NCI-H2196 treated with DMSO at 0.1 percent for 48 hours (cell line): ENCODE measurements around the gene SERPINA7.
"Not testable (repeated sequence)": the region's sequence is repeated elsewhere in the genome, so short reads cannot be mapped to it uniquely, and the experiment has no call there.

Source experiments
- DNase-seq: peaks from one replicate; lab custom pipeline; 2025; ENCODE audit not compliant: unreplicated experiment; lab: John Stamatoyannopoulos, UW

SERPINA7 gene, protein sequence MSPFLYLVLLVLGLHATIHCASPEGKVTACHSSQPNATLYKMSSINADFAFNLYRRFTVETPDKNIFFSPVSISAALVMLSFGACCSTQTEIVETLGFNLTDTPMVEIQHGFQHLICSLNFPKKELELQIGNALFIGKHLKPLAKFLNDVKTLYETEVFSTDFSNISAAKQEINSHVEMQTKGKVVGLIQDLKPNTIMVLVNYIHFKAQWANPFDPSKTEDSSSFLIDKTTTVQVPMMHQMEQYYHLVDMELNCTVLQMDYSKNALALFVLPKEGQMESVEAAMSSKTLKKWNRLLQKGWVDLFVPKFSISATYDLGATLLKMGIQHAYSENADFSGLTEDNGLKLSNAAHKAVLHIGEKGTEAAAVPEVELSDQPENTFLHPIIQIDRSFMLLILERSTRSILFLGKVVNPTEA

GRCh38 chrX:106038625-106039024, at the start of gene SERPINA7:
Gene SERPINA7 (minus strand): TSS chrX:106038727. CDS start chrX:106037058, 1,669 bp downstream.
- DNase-seq: no peak

DNA sequence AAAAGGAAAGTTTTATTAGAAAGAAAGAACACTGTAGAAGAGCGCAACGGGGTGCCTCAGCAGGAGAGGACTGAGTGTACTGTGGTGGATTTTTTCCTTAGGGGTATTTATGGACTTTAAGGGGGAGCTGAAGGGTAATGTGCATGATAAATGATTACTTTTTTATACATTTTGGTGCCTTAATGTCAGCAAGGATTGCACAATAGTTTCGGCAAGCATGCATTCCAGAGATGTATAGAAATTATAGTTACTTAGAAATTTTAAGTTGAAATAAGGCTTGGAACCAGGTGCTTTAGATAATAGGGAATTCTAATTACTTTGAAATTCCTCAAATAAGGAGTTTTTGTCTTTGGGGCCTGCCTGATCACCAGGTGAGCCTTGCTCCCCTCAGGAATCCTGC, 30.5 kb upstream of the SERPINA7 start:
- DNase-seq: no peak

DNA sequence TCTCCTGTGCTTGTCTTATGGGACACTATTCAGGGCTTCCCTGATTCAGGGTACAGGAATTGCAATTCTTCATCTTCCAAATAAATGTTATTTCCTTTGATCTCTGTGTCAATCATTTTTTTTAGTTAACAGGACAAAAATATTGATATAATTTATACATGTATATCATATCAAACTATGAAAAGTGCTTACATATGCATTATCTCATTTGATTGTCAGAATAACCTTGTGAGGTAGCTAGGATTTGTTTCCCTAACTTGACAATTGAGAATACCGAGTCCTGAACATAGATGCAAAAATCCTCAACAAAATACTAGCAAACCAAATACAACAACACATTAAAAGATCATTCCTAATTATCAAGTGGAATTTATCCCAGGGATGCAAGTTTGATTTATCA, 11.5 kb upstream of the SERPINA7 start:
- DNase-seq: no peak

DNA sequence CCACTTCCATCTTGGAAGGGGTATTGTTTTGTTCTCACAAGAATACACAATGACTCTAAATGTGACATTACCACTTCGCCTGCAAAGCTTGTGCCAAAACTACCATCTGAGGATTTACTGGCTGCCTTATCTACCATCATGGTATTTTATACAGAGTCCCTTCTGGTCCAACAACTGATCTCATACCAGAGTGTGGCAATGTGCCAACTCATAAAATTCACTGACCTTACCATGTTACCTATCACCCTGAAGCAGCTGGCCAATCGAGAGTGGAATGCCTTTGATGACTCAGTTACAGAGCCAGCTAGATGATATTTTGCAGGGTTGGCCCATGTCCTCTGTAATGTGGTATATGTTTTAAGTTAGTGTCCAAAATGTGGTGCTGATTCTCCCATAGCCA, 3.8 kb upstream of the SERPINA7 start:
- DNase-seq: no peak

GRCh38 chrX:106040861-106041260, 2.3 kb upstream of the SERPINA7 start:
- DNase-seq: no peak

- DNase-seq: no peak
Measured at GRCh38 chrX:106039920-106040319, 1.4 kb upstream of the SERPINA7 start.

DNA sequence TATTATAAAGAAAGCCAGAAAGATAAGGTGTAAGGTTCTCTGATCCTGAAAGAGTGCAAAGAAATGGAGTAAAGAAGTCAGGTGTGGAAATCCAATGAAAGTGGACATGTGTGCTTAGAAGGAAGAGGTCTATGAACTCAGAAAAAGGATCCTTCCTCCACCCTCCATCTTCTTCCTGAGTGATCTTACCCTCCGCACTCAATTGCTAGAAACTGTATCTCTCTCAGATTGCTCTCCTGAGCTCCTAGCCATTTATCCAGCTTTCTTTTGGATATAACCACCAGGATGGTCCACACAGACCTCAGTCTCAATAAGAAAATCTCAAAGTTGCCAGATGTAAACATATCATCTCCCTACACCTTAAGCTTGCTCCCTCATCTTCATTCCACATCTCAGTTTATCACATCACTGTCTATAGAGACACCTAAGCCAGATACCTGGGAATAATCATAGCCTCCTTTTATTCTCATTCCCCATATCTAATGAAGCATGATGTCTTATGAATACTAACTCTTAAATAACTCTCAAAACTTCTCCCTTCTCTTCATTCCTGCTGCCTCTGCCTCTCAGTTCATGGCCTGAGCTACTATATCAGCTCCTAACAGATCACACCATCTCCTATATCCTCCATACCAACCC, 573 bp downstream of the SERPINA7 start:
- no peak for DNase-seq

DNA sequence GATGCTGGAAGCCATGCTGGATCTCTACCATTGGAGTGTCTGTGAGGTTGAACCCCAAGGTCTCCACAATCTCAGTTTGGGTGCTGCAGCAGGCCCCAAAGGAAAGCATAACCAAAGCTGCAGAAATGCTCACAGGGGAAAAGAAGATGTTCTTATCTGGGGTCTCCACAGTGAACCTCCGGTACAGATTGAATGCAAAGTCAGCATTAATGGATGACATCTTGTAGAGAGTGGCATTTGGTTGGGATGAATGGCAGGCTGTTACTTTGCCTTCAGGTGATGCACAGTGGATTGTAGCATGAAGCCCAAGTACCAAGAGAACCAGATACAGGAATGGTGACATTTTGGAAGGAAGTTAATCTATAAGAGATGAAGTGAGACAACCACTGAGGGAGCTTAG, 1.8 kb downstream of the SERPINA7 start:
- no peak for DNase-seq

GRCh38 chrX:106035064-106035463, 3.5 kb downstream of the SERPINA7 start:
- DNase-seq: no peak

GRCh38 chrX:106023947-106024346, 14.6 kb downstream of the SERPINA7 start:
- DNase-seq: no peak

DNA sequence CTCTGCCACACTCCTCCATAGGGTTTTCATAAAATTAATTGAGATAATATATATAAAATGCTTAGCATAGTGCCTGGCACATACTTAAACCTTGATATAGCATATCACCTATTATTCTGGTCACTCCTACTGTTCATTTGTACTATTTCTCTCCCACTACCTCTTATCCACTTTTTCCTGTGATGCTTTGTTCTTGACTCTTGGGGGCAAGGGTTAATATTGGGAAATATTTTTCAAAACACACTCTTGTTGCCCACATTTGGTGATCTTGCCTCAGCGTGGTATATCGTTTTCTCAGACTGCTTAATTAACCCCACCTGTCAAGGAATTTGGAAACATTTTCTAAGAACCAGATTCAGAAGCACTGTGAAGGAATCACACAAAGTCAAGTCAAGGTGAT, 16.3 kb downstream of the SERPINA7 start:
- no peak for DNase-seq

DNA sequence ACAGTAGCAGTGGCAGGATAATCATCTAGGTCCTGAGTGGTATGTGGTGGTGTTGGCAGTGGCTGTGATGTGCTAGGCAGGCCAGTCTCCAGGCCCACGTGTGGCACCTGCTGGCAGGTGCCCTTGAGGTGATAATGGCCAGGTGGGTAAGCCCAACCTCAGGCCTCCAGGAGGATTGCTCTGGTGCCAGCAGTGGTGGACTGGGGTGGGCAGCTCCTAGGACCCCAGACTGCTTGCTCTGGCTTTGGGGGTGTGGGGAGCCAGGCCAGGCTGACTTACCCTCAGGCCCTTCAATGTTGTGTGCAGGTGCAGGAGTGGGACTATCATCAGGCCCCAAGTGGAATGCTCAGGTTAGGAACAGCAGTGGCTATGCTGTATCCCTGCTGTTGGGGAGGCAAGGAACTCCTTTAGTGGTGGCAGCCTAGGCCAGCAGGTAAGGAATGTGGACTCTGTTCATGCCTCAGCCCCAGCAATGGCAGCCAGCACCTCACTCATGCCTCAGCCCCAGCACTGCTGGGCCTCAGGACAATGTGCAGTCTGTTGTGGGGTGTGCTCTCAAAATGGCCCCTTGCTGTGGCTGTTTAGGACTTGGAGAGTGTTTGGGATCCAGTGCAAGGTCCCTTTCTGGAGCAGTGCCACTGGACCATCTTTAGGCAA, 24.3 kb downstream of the SERPINA7 start:
- no peak for DNase-seq

DNA sequence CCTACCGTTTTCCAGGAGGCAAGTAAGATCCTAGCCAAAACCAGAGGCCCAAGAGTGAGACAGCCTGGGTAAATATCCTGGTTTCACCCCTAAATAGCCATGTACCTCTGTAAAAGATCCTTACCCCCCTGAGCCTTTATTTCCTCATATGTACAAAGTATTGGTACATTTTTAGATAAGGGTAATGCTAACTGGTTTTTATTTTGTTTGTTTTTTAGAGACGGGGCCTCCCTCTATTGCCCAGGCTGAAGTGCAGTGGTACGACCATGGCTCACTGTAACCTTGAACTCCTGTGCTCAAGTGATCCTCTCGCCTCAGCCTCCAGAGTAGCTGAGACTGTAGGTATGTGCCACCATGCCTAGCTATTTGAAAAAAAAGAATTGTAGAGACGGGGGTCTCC, 29.4 kb downstream of the SERPINA7 start:
- no peak for DNase-seq

GRCh38 chrX:106007815-106008214, 30.7 kb downstream of the SERPINA7 start:
- no peak for DNase-seq

DNA sequence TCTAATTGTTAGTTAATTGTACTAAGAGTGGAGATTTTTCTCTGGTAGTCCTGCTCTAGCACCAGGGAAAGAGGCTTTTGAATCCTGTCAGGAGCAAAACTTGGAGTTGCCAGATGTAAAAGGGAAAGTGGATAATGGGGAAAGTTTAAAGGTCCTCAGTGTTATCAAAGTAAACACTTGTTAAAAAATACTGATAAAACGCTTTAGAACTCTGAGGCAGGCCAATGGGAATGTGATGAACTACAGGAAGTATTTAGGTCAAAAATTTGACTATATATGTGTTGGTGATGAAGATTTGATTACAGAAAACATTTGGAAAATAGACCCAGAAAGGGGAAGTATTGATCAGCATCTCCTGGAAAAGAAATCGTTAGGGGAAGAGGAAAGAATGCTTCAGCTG, 32.8 kb downstream of the SERPINA7 start:
- DNase-seq: no peak

DNA sequence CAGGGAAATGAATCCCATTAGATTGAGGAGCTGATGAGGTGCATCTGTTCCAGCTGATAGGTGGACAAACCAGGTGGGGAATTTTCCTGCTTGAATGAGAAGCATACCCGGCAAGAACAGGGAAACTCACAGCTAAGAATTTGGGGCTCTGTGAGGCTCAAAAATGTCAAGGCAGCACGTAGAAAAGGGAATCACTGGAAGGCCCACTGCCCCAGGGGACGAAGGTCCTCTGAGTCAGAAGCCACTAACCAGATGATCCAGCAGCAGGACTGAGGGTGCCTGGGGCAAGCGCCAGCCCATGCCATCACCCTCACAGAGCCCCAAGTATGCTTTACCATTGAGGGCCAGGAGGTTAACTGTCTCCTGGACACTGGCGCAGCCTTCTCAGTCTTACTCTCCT, 37.9 kb downstream of the SERPINA7 start:
- DNase-seq: not testable (repeated sequence)

- DNase-seq: no peak
Measured at GRCh38 chrX:106000203-106000602, 38.3 kb downstream of the SERPINA7 start.

DNA sequence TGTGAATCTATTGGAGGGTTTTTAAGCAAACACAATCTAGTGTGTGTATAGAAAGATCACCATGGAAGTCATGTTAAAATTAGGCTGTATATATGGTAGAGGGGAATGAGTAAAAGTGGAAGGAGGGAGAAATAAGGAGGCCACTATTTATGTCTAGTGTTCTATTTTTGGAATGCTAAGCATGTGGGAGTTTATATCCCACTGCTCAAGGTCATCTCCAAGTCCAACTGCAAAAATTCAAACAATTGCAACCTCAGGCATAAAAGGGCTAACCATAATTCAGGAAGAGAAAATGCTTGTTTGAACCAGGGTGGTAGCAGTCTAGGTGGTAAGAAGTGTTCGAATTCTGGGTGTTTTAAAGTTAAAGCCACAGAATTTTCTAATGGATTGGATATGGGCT, 39.2 kb downstream of the SERPINA7 start:
- DNase-seq: no peak

- DNase-seq: not testable (repeated sequence)
Measured at GRCh38 chrX:105988487-105988886, 50.0 kb downstream of the SERPINA7 start.
